H1 (cell line): ENCODE measurements around the gene TRMT44. TPM values are rescaled to one million over a fixed set of nuclear protein-coding genes. Genes with fewer than 3 reads are reported as not detected.

Source experiments
- CTCF ChIA-PET: fragments of 300-600 bp; sonication (Branson Sonifier 250); formaldehyde crosslinking; loops from one replicate; lab custom pipeline; 2021; ENCODE audit not compliant: partially characterized antibody; lab: Charles Lee
- POLR2A ChIA-PET: fragments of 300-600 bp; sonication (Branson Sonifier 250); formaldehyde crosslinking; loops from one replicate; lab custom pipeline; 2021; ENCODE audit warnings: inconsistent platforms; ENCODE audit not compliant: partially characterized antibody; lab: Charles Lee
- DNase-seq, 2 experiments: peaks; one replicate each; pipeline versions ENCODE4 v3.0.0 to v3.0.0-alpha.2; 2010 to 2022; ENCODE audit warnings: low spot score in 2 of 2, low read depth in 1 of 2, mixed read lengths in 1 of 2
- FAIRE-seq: peaks from 2 replicates; lab custom pipeline; 2011; peaks lifted over from hg19 to GRCh38; lab: Jason Lieb, UNC
- H2AFZ ChIP-seq: 2 replicates; pipeline ENCODE4 v1.8.1; 2012; ENCODE audit warnings: low read length, inconsistent platforms
- H2AK5ac ChIP-seq: 2 replicates; pipeline ENCODE4 v1.6.1; 2013; ENCODE audit warnings: low read depth, low read length
- H2BK120ac ChIP-seq: replicated peaks from 2 replicates; pipeline ENCODE3; 2013; ENCODE audit warnings: low read depth, low read length, inconsistent platforms
- H2BK12ac ChIP-seq: 2 replicates; pipeline ENCODE4 v1.6.1; 2013; ENCODE audit warnings: low read depth, low read length
- H2BK15ac ChIP-seq: 2 replicates; pipeline ENCODE4 v1.6.1; 2013; ENCODE audit warnings: low read length
- H2BK20ac ChIP-seq: 2 replicates; pipeline ENCODE4 v1.6.1; 2013; ENCODE audit warnings: low read length
- H2BK5ac ChIP-seq: 2 replicates; pipeline ENCODE4 v1.6.1; 2013; ENCODE audit warnings: low read depth, low read length
- H3K14ac ChIP-seq: 2 replicates; pipeline ENCODE4 v1.6.1; 2013; ENCODE audit warnings: inconsistent platforms; ENCODE audit not compliant: insufficient read length
- H3K18ac ChIP-seq: 2 replicates; pipeline ENCODE4 v1.6.1; 2013; ENCODE audit warnings: low read length; ENCODE audit errors: extremely low read depth
- H3K23ac ChIP-seq: 2 replicates; pipeline ENCODE4 v1.6.1; 2013; ENCODE audit warnings: inconsistent platforms; ENCODE audit not compliant: insufficient read length
- H3K23me2 ChIP-seq: 2 replicates; pipeline ENCODE4 v1.6.1; 2013; ENCODE audit warnings: low read depth, low read length
- H3K27ac ChIP-seq: 2 replicates; pipeline ENCODE4 v1.6.1; 2011; ENCODE audit warnings: low read depth, low read length, inconsistent platforms
- H3K27me3 ChIP-seq, 4 experiments: replicated peaks in 1 of 4; 1 replicate in 1 of 4; 2 replicates in 3 of 4; pipeline versions ENCODE4 v1.6.1 to v1.8.1; 2011 to 2013; ENCODE audit warnings: low read length in 3 of 4, mild to moderate bottlenecking in 3 of 4, inconsistent platforms in 2 of 4, mixed read lengths in 2 of 4, moderate library complexity in 1 of 4; ENCODE audit not compliant: control insufficient read depth in 3 of 4, insufficient read depth in 3 of 4; ENCODE audit errors: extremely low read depth in 1 of 4
- H3K36me3 ChIP-seq, 4 experiments: 2 replicates each; pipeline versions ENCODE4 v1.6.1 to v1.8.1; 2011 to 2013; ENCODE audit warnings: mild to moderate bottlenecking in 4 of 4, low read length in 3 of 4, moderate library complexity in 2 of 4, control low read depth in 1 of 4, inconsistent platforms in 1 of 4; ENCODE audit not compliant: insufficient read depth in 4 of 4, control insufficient read depth in 2 of 4
- H3K4ac ChIP-seq: replicated peaks from 2 replicates; pipeline ENCODE3; 2013; ENCODE audit warnings: low read length, low read depth, mixed read lengths, inconsistent platforms; ENCODE audit not compliant: insufficient read length
- H3K4me1 ChIP-seq, 4 experiments: replicated peaks in 1 of 4; 1 replicate in 1 of 4; 2 replicates in 3 of 4; pipeline versions ENCODE4 v1.6.1 to v1.8.1; 2011 to 2013; ENCODE audit warnings: low read length in 3 of 4, inconsistent platforms in 2 of 4, mixed read lengths in 1 of 4; ENCODE audit not compliant: insufficient read depth in 4 of 4, control insufficient read depth in 3 of 4
- H3K4me2 ChIP-seq, 2 experiments: 2 replicates each; pipeline versions ENCODE4 v1.6.1 to v1.8.1; 2011 to 2013; ENCODE audit warnings: low read depth in 2 of 2, low read length in 2 of 2, control low read depth in 1 of 2, inconsistent platforms in 1 of 2, mild to moderate bottlenecking in 1 of 2; ENCODE audit not compliant: insufficient read depth in 1 of 2
- H3K4me3 ChIP-seq, 4 experiments: fragments of 200-600, 300-600 bp in 1 of 4; sonication (generic), shearing (Covaris generic), sonication (Bioruptor Twin) in 1 of 4; 2 replicates each; pipeline versions ENCODE4 v1.5.1 to v1.8.1; 2011 to 2016; ENCODE audit warnings: low read length in 4 of 4, low read depth in 3 of 4, control low read depth in 2 of 4, inconsistent platforms in 2 of 4, mild to moderate bottlenecking in 2 of 4, mixed read lengths in 1 of 4, moderate library complexity in 1 of 4; ENCODE audit not compliant: insufficient read depth in 2 of 4; ENCODE audit errors: extremely low read depth in 1 of 4
- H3K56ac ChIP-seq: replicated peaks from 2 replicates; pipeline ENCODE3; 2013; ENCODE audit warnings: low read depth, mild to moderate bottlenecking, mixed read lengths, low read length, inconsistent platforms; ENCODE audit not compliant: insufficient read length
- H3K79me1 ChIP-seq: 2 replicates; pipeline ENCODE4 v1.6.1; 2013; ENCODE audit warnings: low read depth, low read length, control low read depth
- H3K79me2 ChIP-seq, 2 experiments: 2 replicates each; pipeline versions ENCODE4 v1.6.1 to v1.8.1; 2012 to 2013; ENCODE audit warnings: low read length in 2 of 2, mild to moderate bottlenecking in 2 of 2, inconsistent platforms in 1 of 2; ENCODE audit not compliant: insufficient read depth in 2 of 2, control insufficient read depth in 1 of 2
- H3K9ac ChIP-seq, 4 experiments: replicated peaks in 1 of 4; 1 replicate in 1 of 4; 2 replicates in 3 of 4; pipeline versions ENCODE4 v1.6.1 to v1.8.1; 2011 to 2013; ENCODE audit warnings: low read depth in 3 of 4, low read length in 3 of 4, control low read depth in 2 of 4, mild to moderate bottlenecking in 2 of 4, moderate library complexity in 2 of 4, inconsistent platforms in 1 of 4; ENCODE audit errors: extremely low read depth in 1 of 4
- H3K9me3 ChIP-seq, 2 experiments: 2 replicates each; pipeline versions ENCODE4 v1.6.1 to v1.8.1; 2012 to 2013; ENCODE audit warnings: mild to moderate bottlenecking in 2 of 2, moderate library complexity in 2 of 2, control low read depth in 1 of 2, inconsistent platforms in 1 of 2, low read depth in 1 of 2, low read length in 1 of 2, mixed read lengths in 1 of 2; ENCODE audit not compliant: insufficient read depth in 2 of 2
- H4K20me1 ChIP-seq, 2 experiments: replicated peaks in 1 of 2; 2 replicates each; pipeline versions ENCODE3 to v1.8.1; 2011 to 2013; ENCODE audit warnings: inconsistent platforms in 2 of 2, low read length in 2 of 2, mild to moderate bottlenecking in 1 of 2; ENCODE audit not compliant: insufficient read depth in 2 of 2, control insufficient read depth in 1 of 2
- H4K5ac ChIP-seq: 2 replicates; pipeline ENCODE4 v1.6.1; 2013; ENCODE audit warnings: low read length, low read depth, mixed read lengths, inconsistent platforms; ENCODE audit not compliant: insufficient read length
- H4K8ac ChIP-seq: 2 replicates; pipeline ENCODE4 v1.8.0; 2013; ENCODE audit warnings: mild to moderate bottlenecking, moderate library complexity, low read length, inconsistent platforms; ENCODE audit not compliant: insufficient read depth; ENCODE audit errors: extremely low read depth
- H4K91ac ChIP-seq: replicated peaks from 2 replicates; pipeline ENCODE3; 2013; ENCODE audit warnings: low read length, mixed read lengths, inconsistent platforms; ENCODE audit not compliant: insufficient read length
- CEBPB ChIP-seq: IDR thresholded peaks from 2 replicates; pipeline ENCODE4 v1.6.1; 2012; ENCODE audit warnings: low read depth, low read length
- CHD2 ChIP-seq: IDR thresholded peaks from 2 replicates; pipeline ENCODE4 v1.6.1; 2012; ENCODE audit warnings: low read length, improper control_type of control experiment
- CTCF ChIP-seq, 3 experiments: IDR thresholded peaks; 1 replicate in 2 of 3; 2 replicates in 1 of 3; pipeline versions ENCODE4 v1.5.1 to v1.6.1; 2011; ENCODE audit warnings: low read length in 3 of 3, mild to moderate bottlenecking in 3 of 3, inconsistent platforms in 2 of 3, low read depth in 1 of 3, moderate library complexity in 1 of 3; ENCODE audit not compliant: insufficient read depth in 1 of 3; ENCODE audit errors: control extremely low read depth in 1 of 3
- EGR1 ChIP-seq: IDR thresholded peaks from 2 replicates; pipeline ENCODE4 v1.6.1; 2011; ENCODE audit warnings: low read depth, low read length, borderline replicate concordance
- FOSL1 ChIP-seq: IDR thresholded peaks from 2 replicates; pipeline ENCODE4 v1.6.1; 2011; ENCODE audit warnings: mild to moderate bottlenecking, low read depth, low read length, moderate library complexity; ENCODE audit not compliant: insufficient read depth
- HDAC6 ChIP-seq: IDR thresholded peaks from one replicate; pipeline ENCODE4 v1.7.1; 2012; ENCODE audit warnings: low read depth, mild to moderate bottlenecking, inconsistent platforms, low read length, moderate library complexity
- JUN ChIP-seq: IDR thresholded peaks from 2 replicates; pipeline ENCODE4 v1.6.1; 2011; ENCODE audit warnings: low read depth, mild to moderate bottlenecking, improper control_type of control experiment, low read length
- KDM1A ChIP-seq: fragments of 200-600, 300-600 bp; sonication (generic); IDR thresholded peaks from 2 replicates; pipeline ENCODE4 v1.7.1; 2016; ENCODE audit warnings: mild to moderate bottlenecking, low read length, borderline replicate concordance
- RXRA ChIP-seq: IDR thresholded peaks from 2 replicates; pipeline ENCODE4 v1.6.1; 2011; ENCODE audit warnings: low read depth, mild to moderate bottlenecking, low read length, moderate library complexity; ENCODE audit not compliant: insufficient read depth
- SIN3A ChIP-seq, 2 experiments: IDR thresholded peaks in 1 of 2; conservative IDR thresholded peaks in 1 of 2; 2 replicates each; pipeline ENCODE4 v1.6.1; 2011 to 2012; ENCODE audit warnings: low read length in 2 of 2, improper control_type of control experiment in 1 of 2, low read depth in 1 of 2, mild to moderate bottlenecking in 1 of 2
- SP2 ChIP-seq: IDR thresholded peaks from 2 replicates; pipeline ENCODE4 v1.6.1; 2012; ENCODE audit warnings: mild to moderate bottlenecking, low read length, inconsistent platforms
- SUZ12 ChIP-seq: fragments of 200-600 bp; sonication (generic); IDR thresholded peaks from 2 replicates; pipeline ENCODE4 v1.6.1; 2012; ENCODE audit warnings: mild to moderate bottlenecking, inconsistent platforms, low read length, moderate library complexity, mixed read lengths
- TBP ChIP-seq: IDR thresholded peaks from 2 replicates; pipeline ENCODE4 v1.6.1; 2011; ENCODE audit warnings: low read depth, low read length, improper control_type of control experiment
- WGBS, 2 experiments: shearing (Covaris generic) in 1 of 2; methylation state at CpG; one replicate each; pipeline versions ENCODE4 v1.1.6 to v1.1.7; 2013 to 2015; ENCODE audit warnings: low lambda C conversion rate in 2 of 2, mixed read lengths in 2 of 2, inconsistent platforms in 1 of 2, low coverage in 1 of 2, missing lambda C conversion rate in 1 of 2; ENCODE audit not compliant: insufficient replicate concordance in 2 of 2, insufficient coverage in 1 of 2, insufficient read length in 1 of 2; ENCODE audit errors: extremely low coverage in 1 of 2, missing lambda C conversion rate in 1 of 2; 5-methylcytosine and 5-hydroxymethylcytosine counted together
- polyA plus RNA-seq, 7 experiments: library from polyadenylated mRNA; depleted of rRNA in 3 of 7; stranded (reverse) in 5 of 7; unstranded in 2 of 7; fragments of >200 nt in 5 of 7; fragments of 200-250 nt in 2 of 7; gene quantifications; 1 replicate in 5 of 7; 2 replicates in 1 of 7; 4 replicates in 1 of 7; pipeline versions ENCODE4 v1.2.1 to v1.2.3, GENCODE V29; 2011 to 2013; ENCODE audit warnings: missing spikeins in 2 of 7, mixed read lengths in 2 of 7
- total RNA-seq: library from RNA; stranded (reverse); fragmentation: NEBNext Ultra II Directional; extraction: Animal tissue kit (Norgen Biotek cat#: 25700); gene quantifications from 2 replicates; pipeline ENCODE4 v1.2.1, GENCODE V29; 2021

TRMT44 gene
- total and polyA plus RNA-seq, 2 of the 8 experiments (the other 6 are each of a cell fraction or from before 2014, with no cell fraction given): 8.6 to 23.9 TPM

GRCh38 chr4:8422327-8422726 lies 18.2 kb upstream of the TRMT44 start:
- H3K56ac ChIP-seq: no peak overlapping the region
- H3K79me2 ChIP-seq: no peaks in the 10 kb centered on the region
- no peaks in the 10 kb centered on the region for H3K79me1 ChIP-seq
- H3K23me2 ChIP-seq: no peaks in the 10 kb centered on the region
- H2AFZ ChIP-seq: no peak overlapping the region
- H3K14ac ChIP-seq: no peak overlapping the region
- no peak overlapping the region for H4K91ac ChIP-seq
- no peak overlapping the region for H2BK120ac ChIP-seq
- H3K36me3 ChIP-seq: no peaks in the 10 kb centered on the region
- FAIRE-seq (no peak), DNase-seq (no peak)
- H3K27me3 ChIP-seq: no peaks in the 10 kb centered on the region; a peak in 1 of 7 replicates
- no peaks in the 10 kb centered on the region for H3K4me1 ChIP-seq
- H3K18ac ChIP-seq: no peak overlapping the region
- H3K9ac ChIP-seq: no peak overlapping the region
- no peak overlapping the region for H2BK20ac ChIP-seq
- no peak overlapping the region for H3K4ac ChIP-seq
- H4K20me1 ChIP-seq: peaks cover 0 to 2% of the 10 kb centered on the region in 2 experiments
- H2BK5ac ChIP-seq: no peak overlapping the region
- no peak overlapping the region for H2AK5ac ChIP-seq
- no peak overlapping the region for H4K5ac ChIP-seq
- H3K4me2 ChIP-seq: no peak overlapping the region
- H2BK12ac ChIP-seq: no peak overlapping the region
- H3K23ac ChIP-seq: no peak overlapping the region
- no peak overlapping the region for H2BK15ac ChIP-seq
- CTCF ChIA-PET: no interaction called here
- H3K4me3 ChIP-seq: no peak overlapping the region
- no peaks in the 10 kb centered on the region for H3K9me3 ChIP-seq
- 81% methylated on average over 4 of the region's 4 CpGs; no CpG with 5 or more reads in 1 of the 2 experiments for WGBS, 2 experiments
- POLR2A ChIA-PET: no interaction called here
- no peak overlapping the region for H4K8ac ChIP-seq
- no peak overlapping the region for H3K27ac ChIP-seq
- TF ChIP-seq RXRA: no peak
- TF ChIP-seq SUZ12: no peak
- TF ChIP-seq HDAC6: no peak
- TF ChIP-seq KDM1A: no peak
- TF ChIP-seq TBP: no peak
- no peak for TF ChIP-seq CHD2
- no peak for TF ChIP-seq CTCF (IDR thresholded peaks at IDR 0.05; ENCODE audit: control extremely low read depth in 1 of 3, insufficient read depth in 1 of 3, low read depth in 1 of 3, low read length in 3 of 3)
- TF ChIP-seq JUN: no peak
- TF ChIP-seq CEBPB: no peak
- no peak for TF ChIP-seq EGR1
- TF ChIP-seq FOSL1: no peak
- no peak for TF ChIP-seq SP2
- no peak for TF ChIP-seq SIN3A (conservative IDR thresholded peaks at IDR 0.05 in 1 of 2, IDR thresholded peaks at IDR 0.05 in 1 of 2; ENCODE audit: low read depth in 1 of 2, low read length in 2 of 2)
